Ishikawa (cell line): ENCODE data around the gene SPINT2.

ENCODE experiments used
- CEBPB ChIP-seq: IDR thresholded peaks from 2 replicates; pipeline ENCODE4 v1.6.1; 2012
- CREB1 ChIP-seq: IDR thresholded peaks from 2 replicates; pipeline ENCODE4 v1.6.1; 2012; ENCODE audit warnings: low read depth
- EGR1 ChIP-seq: IDR thresholded peaks from 2 replicates; pipeline ENCODE4 v1.6.1; 2012
- EP300 ChIP-seq: IDR thresholded peaks from 2 replicates; pipeline ENCODE4 v1.6.1; 2012; ENCODE audit warnings: borderline replicate concordance
- FOXM1 ChIP-seq: IDR thresholded peaks from 2 replicates; pipeline ENCODE4 v1.6.1; 2012; ENCODE audit warnings: low read depth, borderline replicate concordance
- NFIC ChIP-seq: IDR thresholded peaks from 2 replicates; pipeline ENCODE4 v1.6.1; 2012
- RAD21 ChIP-seq: IDR thresholded peaks from 2 replicates; pipeline ENCODE4 v1.6.1; 2012; ENCODE audit warnings: low read depth
- TAF1 ChIP-seq: IDR thresholded peaks from 2 replicates; pipeline ENCODE4 v1.6.1; 2012; ENCODE audit warnings: low read depth, mild to moderate bottlenecking
- TCF12 ChIP-seq: IDR thresholded peaks from 2 replicates; pipeline ENCODE4 v1.6.1; 2012; ENCODE audit warnings: low read depth
- TEAD4 ChIP-seq: IDR thresholded peaks from 2 replicates; pipeline ENCODE4 v1.6.1; 2012
- YY1 ChIP-seq: IDR thresholded peaks from 2 replicates; pipeline ENCODE4 v1.6.1; 2012; ENCODE audit warnings: low read depth
- ZBTB7A ChIP-seq: IDR thresholded peaks from 2 replicates; pipeline ENCODE4 v1.6.1; 2012; ENCODE audit warnings: low read depth
- TF ChIP-seq, protein P1 (sequence below): IDR thresholded peaks from 2 replicates; pipeline ENCODE4 v1.6.1; 2012; ENCODE audit warnings: low read depth, mild to moderate bottlenecking
- TF ChIP-seq, protein P2 (sequence below): IDR thresholded peaks from 2 replicates; pipeline ENCODE4 v1.6.1; 2012
- TF ChIP-seq, protein P3 (sequence below): IDR thresholded peaks from 2 replicates; pipeline ENCODE4 v1.6.1; 2012

The SPINT2 gene

DNA sequence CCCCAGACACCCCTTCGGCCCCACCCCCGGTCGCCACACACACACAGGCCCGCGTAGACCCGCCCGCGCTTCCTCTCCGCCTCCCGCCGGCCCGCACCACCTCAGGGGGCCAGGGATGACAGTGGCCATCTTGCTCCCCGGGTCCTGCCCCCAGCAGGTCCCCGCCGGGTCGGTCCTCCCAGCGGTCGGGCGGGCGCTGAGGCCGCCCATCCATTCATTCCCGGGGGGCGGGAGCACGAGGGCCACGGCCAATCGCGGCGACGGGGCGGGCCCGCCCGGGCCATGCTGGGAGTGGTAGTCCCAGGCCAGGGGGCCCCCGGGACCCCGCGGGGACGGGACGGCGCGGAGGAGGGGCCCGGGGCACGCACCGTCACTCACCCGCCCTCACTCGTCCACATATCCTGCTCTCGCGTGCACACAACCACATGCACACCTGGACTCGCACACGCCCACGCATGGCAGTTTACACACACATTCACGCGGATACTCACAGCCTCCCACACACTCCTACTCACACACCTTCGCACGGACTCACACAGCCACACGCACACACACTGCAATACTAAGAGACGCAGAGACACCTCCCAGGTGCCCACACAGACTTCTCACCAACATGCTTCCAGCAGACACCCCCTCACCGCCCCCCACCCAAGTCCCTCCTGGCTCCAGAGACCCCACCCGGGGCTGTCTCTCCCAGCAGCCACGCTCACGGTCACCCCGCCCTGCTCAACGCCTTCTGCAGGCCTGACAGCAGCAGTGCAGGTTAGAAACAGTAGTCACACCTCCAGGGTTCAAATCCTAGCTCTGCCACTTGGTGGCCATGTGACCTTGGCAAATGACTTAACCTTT, 40.1 kb upstream of the SPINT2 start, which contains the start of gene DPF1:
Gene DPF1 (minus strand): TSS at position 209 of the 849 bp plus-strand sequence. CDS start 80 bp downstream, at position 129.
- TF ChIP-seq EP300 (no peak), EGR1 (peak; percentile 96), RAD21 (no peak), CREB1 (no peak), TCF12 (no peak), TEAD4 (0 out of 2 replicates have a peak, but pooled peaks have one; percentile 5), TAF1 (peak; percentile 62; the same call in 1 of the 2 replicates), FOXM1 (no peak), NFIC (no peak), CEBPB (no peak), YY1 (peak; percentile 89), ZBTB7A (peak; percentile 95)
- TF ChIP-seq, protein P1, sequence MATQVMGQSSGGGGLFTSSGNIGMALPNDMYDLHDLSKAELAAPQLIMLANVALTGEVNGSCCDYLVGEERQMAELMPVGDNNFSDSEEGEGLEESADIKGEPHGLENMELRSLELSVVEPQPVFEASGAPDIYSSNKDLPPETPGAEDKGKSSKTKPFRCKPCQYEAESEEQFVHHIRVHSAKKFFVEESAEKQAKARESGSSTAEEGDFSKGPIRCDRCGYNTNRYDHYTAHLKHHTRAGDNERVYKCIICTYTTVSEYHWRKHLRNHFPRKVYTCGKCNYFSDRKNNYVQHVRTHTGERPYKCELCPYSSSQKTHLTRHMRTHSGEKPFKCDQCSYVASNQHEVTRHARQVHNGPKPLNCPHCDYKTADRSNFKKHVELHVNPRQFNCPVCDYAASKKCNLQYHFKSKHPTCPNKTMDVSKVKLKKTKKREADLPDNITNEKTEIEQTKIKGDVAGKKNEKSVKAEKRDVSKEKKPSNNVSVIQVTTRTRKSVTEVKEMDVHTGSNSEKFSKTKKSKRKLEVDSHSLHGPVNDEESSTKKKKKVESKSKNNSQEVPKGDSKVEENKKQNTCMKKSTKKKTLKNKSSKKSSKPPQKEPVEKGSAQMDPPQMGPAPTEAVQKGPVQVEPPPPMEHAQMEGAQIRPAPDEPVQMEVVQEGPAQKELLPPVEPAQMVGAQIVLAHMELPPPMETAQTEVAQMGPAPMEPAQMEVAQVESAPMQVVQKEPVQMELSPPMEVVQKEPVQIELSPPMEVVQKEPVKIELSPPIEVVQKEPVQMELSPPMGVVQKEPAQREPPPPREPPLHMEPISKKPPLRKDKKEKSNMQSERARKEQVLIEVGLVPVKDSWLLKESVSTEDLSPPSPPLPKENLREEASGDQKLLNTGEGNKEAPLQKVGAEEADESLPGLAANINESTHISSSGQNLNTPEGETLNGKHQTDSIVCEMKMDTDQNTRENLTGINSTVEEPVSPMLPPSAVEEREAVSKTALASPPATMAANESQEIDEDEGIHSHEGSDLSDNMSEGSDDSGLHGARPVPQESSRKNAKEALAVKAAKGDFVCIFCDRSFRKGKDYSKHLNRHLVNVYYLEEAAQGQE: no peak
- TF ChIP-seq, protein P2, sequence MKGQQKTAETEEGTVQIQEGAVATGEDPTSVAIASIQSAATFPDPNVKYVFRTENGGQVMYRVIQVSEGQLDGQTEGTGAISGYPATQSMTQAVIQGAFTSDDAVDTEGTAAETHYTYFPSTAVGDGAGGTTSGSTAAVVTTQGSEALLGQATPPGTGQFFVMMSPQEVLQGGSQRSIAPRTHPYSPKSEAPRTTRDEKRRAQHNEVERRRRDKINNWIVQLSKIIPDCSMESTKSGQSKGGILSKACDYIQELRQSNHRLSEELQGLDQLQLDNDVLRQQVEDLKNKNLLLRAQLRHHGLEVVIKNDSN: peak; percentile 82
- TF ChIP-seq, protein P3, sequence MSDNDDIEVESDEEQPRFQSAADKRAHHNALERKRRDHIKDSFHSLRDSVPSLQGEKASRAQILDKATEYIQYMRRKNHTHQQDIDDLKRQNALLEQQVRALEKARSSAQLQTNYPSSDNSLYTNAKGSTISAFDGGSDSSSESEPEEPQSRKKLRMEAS: peak; percentile 81

DNA sequence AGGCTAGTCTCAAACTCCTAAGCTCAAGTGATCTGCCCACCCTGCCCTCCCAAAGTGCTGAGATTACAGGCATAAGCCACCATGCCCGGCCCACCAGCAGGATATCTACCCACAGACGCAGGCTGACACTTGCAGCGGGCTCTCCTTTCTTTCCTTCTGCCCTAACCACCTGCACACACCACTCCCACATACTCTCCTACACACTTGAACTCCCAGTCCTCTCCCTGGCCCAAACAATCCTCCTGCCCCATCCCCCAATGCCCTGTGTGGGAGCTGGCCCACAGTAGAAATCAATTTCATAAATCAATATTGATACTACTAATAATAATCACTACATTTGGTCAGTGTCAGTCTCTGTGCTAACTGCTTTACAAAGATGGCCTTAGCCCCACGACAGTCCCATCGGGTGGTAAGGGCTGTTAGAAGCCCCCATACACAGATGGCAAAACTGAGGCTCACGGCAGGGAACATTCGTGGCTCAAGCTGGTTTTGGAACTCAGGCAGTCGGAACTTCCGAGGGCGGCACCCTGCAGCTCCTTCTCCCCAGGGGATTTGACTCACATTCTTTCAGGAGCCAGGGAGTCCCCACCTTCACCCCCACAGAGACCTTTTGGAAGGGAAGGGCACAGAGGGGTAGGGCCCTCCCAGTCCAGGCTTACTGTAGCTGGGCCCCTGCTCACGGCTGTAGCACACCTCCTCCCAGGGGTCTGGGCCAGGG, 36.9 kb upstream of the SPINT2 start:
- TF ChIP-seq FOXM1 (no peak), EGR1 (no peak), NFIC (no peak), TEAD4 (no peak), RAD21 (no peak), TCF12 (no peak), CEBPB (no peak), YY1 (no peak), EP300 (no peak)
- TF ChIP-seq, protein P2: no peak

DNA sequence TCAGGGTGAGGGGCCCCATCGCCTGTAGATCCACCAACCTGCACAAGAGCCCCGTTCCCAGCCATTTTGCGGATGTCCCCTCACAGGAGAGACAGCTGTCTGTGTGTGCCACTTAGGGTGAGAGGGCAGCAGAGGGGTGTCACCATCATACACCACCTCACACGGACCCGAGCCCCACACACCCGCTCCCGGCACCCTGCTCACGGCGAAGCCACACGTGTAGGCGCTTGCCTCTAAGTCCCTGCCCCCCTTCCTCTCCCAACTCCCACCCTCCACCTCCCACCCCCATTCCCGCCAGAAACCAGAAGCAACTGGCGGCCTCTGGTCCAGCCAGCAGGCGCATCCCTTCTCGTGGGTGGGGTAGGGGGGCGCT, 36.4 kb upstream of the SPINT2 start:
- TF ChIP-seq TCF12: no peak
- TF ChIP-seq CEBPB: no peak
- TF ChIP-seq FOXM1: no peak
- TF ChIP-seq YY1: no peak
- TF ChIP-seq NFIC: no peak
- TF ChIP-seq CREB1: no peak
- TF ChIP-seq EP300: no peak
- TF ChIP-seq, protein P3: no peak
- TF ChIP-seq, protein P2: no peak
- no peak for TF ChIP-seq TAF1
- TF ChIP-seq, protein P1: no peak
- no peak for TF ChIP-seq ZBTB7A
- no peak for TF ChIP-seq RAD21
- TF ChIP-seq TEAD4: no peak
- no peak for TF ChIP-seq EGR1

DNA sequence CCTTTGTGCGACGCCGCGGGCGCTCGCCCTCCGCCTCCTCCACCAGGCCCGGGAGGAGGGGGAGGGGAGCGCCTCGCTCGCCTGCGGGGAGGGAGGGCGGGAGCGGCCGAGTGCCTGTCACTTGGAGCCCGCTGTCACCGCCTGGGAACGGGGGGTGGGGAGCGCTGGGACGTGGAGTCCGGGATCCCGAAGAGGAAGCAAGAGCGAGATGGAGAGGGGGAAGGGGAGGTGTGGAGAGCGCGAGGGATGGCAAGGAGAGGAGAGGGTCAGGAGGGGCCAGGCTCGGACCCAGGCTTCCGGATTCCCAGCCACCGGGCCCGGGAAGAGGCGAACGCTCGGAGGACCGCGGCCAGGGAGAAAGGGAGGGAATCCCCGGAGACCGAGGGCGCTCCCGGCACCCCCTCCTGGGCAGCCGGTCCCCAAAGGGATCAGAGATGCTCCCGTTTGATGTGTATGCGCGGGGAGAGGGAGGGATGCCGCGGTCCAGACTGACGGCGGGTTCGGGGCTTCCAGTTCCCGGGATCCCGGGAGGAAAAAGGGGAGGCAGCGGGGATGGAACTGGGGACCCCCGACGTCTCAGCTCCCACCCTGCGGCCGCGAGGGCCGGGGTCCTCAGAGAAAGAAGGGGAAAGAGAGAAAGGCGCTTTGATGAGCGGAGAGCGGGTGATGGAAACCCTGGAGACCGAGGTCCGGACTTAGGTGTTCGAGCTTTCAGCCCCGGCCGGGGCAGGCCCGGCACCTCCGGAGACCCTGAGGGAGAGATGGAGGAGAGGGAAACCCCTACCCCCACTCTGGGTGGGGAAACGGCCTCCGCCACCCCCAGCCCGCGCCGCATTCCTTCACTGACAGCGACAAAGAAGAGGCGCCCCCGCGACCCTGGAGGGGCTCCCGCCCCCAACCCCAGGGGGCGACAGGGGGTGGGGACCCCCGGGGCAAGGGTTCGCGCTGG, 35.6 kb upstream of the SPINT2 start:
- TF ChIP-seq EP300: no peak
- TF ChIP-seq ZBTB7A: peak; percentile 37; the same call in 1 of the 2 replicates
